ENCODE data around the gene ADAMTS9.

Gene ADAMTS9

GRCh38 chr3:64612916-64613526 lies 74.8 kb downstream of the ADAMTS9 start:
- DNase-seq, result no peak

GRCh38 chr3:64612082-64612860 lies 75.5 kb downstream of the ADAMTS9 start:
- no peak for DNase-seq

- DNase-seq, result no peak
Observed at GRCh38 chr3:64608741-64609140, 79.1 kb downstream of the ADAMTS9 start.

- DNase-seq, result no peak
Observed at GRCh38 chr3:64607032-64607551, 80.7 kb downstream of the ADAMTS9 start.

GRCh38 chr3:64604313-64604712 lies 83.5 kb downstream of the ADAMTS9 start:
- DNase-seq, result no peak

GRCh38 chr3:64601824-64602223 lies 86.0 kb downstream of the ADAMTS9 start:
- no peak for DNase-seq

GRCh38 chr3:64600246-64600950 lies 87.4 kb downstream of the ADAMTS9 start:
- no peak for DNase-seq

- DNase-seq, result no peak
Observed at GRCh38 chr3:64599651-64600050, 88.1 kb downstream of the ADAMTS9 start.

GRCh38 chr3:64595253-64595694 lies 92.5 kb downstream of the ADAMTS9 start:
- DNase-seq, result no peak

GRCh38 chr3:64594134-64594533 lies 93.7 kb downstream of the ADAMTS9 start:
- no peak for DNase-seq

GRCh38 chr3:64593350-64593749 lies 94.5 kb downstream of the ADAMTS9 start:
- DNase-seq, result no peak

GRCh38 chr3:64591615-64592014 lies 96.2 kb downstream of the ADAMTS9 start:
- DNase-seq, result no peak

GRCh38 chr3:64588380-64588779 lies 99.4 kb downstream of the ADAMTS9 start:
- DNase-seq, result no peak

GRCh38 chr3:64586952-64587351 lies 100.8 kb downstream of the ADAMTS9 start:
- no peak for DNase-seq

- no peak for DNase-seq
Observed at GRCh38 chr3:64584179-64584578, 103.6 kb downstream of the ADAMTS9 start.

- no peak for DNase-seq
Observed at GRCh38 chr3:64578797-64579196, 109.0 kb downstream of the ADAMTS9 start.

- no peak for DNase-seq
Observed at GRCh38 chr3:64578062-64578770, 109.6 kb downstream of the ADAMTS9 start.

- DNase-seq, result no peak
Observed at GRCh38 chr3:64576211-64576775, 111.5 kb downstream of the ADAMTS9 start.

- DNase-seq, result no peak
Observed at GRCh38 chr3:64575211-64575844, 112.5 kb downstream of the ADAMTS9 start.

- no peak for DNase-seq
Observed at GRCh38 chr3:64574194-64574593, 113.6 kb downstream of the ADAMTS9 start.

- no peak for DNase-seq
Observed at GRCh38 chr3:64571982-64572381, 115.8 kb downstream of the ADAMTS9 start.

GRCh38 chr3:64568895-64569517 lies 118.8 kb downstream of the ADAMTS9 start:
- DNase-seq, result no peak
